CD14-positive monocyte (primary cell): ENCODE results near the gene CAPN3. TPM values are rescaled to one million over a fixed set of nuclear protein-coding genes. Genes with fewer than 3 reads are reported as not detected.

ENCODE experiments used
- DNase-seq, 3 donors: peaks; one replicate each; pipeline ENCODE4 v3.0.0-alpha.2; 2011 to 2022
- H2AFZ ChIP-seq: 2 replicates; pipeline ENCODE4 v1.6.0; 2012; ENCODE audit warnings: mild to moderate bottlenecking, low read depth, low read length, inconsistent platforms; ENCODE audit not compliant: insufficient read depth, poor library complexity, severe bottlenecking
- H3K27ac ChIP-seq, 2 donors: 1 replicate in 1 of 2; 2 replicates in 1 of 2; pipeline ENCODE4 v1.5.1; 2012 to 2013; ENCODE audit warnings: low read length in 2 of 2, control low read depth in 1 of 2, inconsistent platforms in 1 of 2, low read depth in 1 of 2, mild to moderate bottlenecking in 1 of 2
- H3K27me3 ChIP-seq, 2 donors: one replicate each; pipeline versions ENCODE4 v1.6.0 to v1.6.1; 2011 to 2013; ENCODE audit warnings: low read length in 2 of 2; ENCODE audit not compliant: control insufficient read depth in 2 of 2, insufficient read depth in 2 of 2
- H3K36me3 ChIP-seq, 2 donors: replicated peaks in 1 of 2; 1 replicate in 1 of 2; 2 replicates in 1 of 2; pipeline versions ENCODE4 v1.5.1 to v1.6.1; 2012 to 2013; ENCODE audit warnings: low read length in 2 of 2, control low read depth in 1 of 2, inconsistent platforms in 1 of 2, mild to moderate bottlenecking in 1 of 2; ENCODE audit not compliant: insufficient read depth in 2 of 2, control insufficient read depth in 1 of 2
- H3K4me1 ChIP-seq, 2 donors: 1 replicate in 1 of 2; 2 replicates in 1 of 2; pipeline versions ENCODE4 v1.5.1 to v1.6.1; 2012 to 2013; ENCODE audit warnings: low read length in 2 of 2, control low read depth in 1 of 2, inconsistent platforms in 1 of 2, mild to moderate bottlenecking in 1 of 2, moderate library complexity in 1 of 2; ENCODE audit not compliant: insufficient read depth in 2 of 2, control insufficient read depth in 1 of 2
- H3K4me2 ChIP-seq: replicated peaks from 2 replicates; pipeline ENCODE3; 2012; ENCODE audit warnings: low read length, moderate library complexity, mild to moderate bottlenecking; ENCODE audit not compliant: poor library complexity, severe bottlenecking; ENCODE audit errors: extremely low read depth
- H3K4me3 ChIP-seq, 3 experiments: fragments of 200-600 bp in 1 of 3; sonication (generic) in 1 of 3; replicated peaks in 1 of 3; 1 replicate in 2 of 3; 2 replicates in 1 of 3; pipeline ENCODE4 v1.5.1; 2011 to 2013; ENCODE audit warnings: low read length in 3 of 3, mild to moderate bottlenecking in 3 of 3, control low read depth in 2 of 3, low read depth in 2 of 3, inconsistent platforms in 1 of 3, moderate library complexity in 1 of 3
- H3K79me2 ChIP-seq: 2 replicates; pipeline ENCODE4 v1.6.0; 2012; ENCODE audit warnings: mild to moderate bottlenecking, control low read depth, inconsistent platforms, low read length, moderate library complexity; ENCODE audit not compliant: insufficient read depth
- H3K9ac ChIP-seq: 2 replicates; pipeline ENCODE4 v1.6.0; 2017; ENCODE audit warnings: low read length, mild to moderate bottlenecking; ENCODE audit not compliant: insufficient read depth, poor library complexity, severe bottlenecking
- H3K9me3 ChIP-seq, 2 donors: replicated peaks in 1 of 2; 1 replicate in 1 of 2; 2 replicates in 1 of 2; pipeline versions ENCODE4 v1.5.1 to v1.6.1; 2012 to 2013; ENCODE audit warnings: low read length in 2 of 2, control low read depth in 1 of 2; ENCODE audit not compliant: control insufficient read depth in 1 of 2, insufficient read depth in 1 of 2
- H4K20me1 ChIP-seq: 2 replicates; pipeline ENCODE4 v1.6.0; 2012; ENCODE audit warnings: mild to moderate bottlenecking, low read length, control low read depth, moderate library complexity; ENCODE audit not compliant: insufficient read depth
- H3K27ac Mint-ChIP-seq, 7 donors: one replicate each; pipeline ENCODE4 v1.8.0; 2020; ENCODE audit warnings: mild to moderate bottlenecking in 7 of 7, mixed read lengths in 7 of 7, moderate library complexity in 6 of 7, inconsistent platforms in 2 of 7
- H3K27me3 Mint-ChIP-seq, 3 donors: one replicate each; pipeline ENCODE4 v1.8.0; 2021 to 2022; ENCODE audit warnings: low read depth in 3 of 3, mild to moderate bottlenecking in 3 of 3, mixed read lengths in 3 of 3, moderate library complexity in 3 of 3, inconsistent platforms in 1 of 3
- H3K36me3 Mint-ChIP-seq, 2 donors: one replicate each; pipeline ENCODE4 v1.8.0; 2020; ENCODE audit warnings: mixed read lengths in 2 of 2, inconsistent platforms in 1 of 2, mild to moderate bottlenecking in 1 of 2
- H3K4me1 Mint-ChIP-seq: one replicate; pipeline ENCODE4 v1.8.0; 2020; ENCODE audit warnings: mild to moderate bottlenecking, mixed read lengths
- H3K4me3 Mint-ChIP-seq, 2 donors: one replicate each; pipeline ENCODE4 v1.8.0; 2020; ENCODE audit warnings: mild to moderate bottlenecking in 2 of 2, mixed read lengths in 2 of 2, moderate library complexity in 1 of 2
- H3K9me3 Mint-ChIP-seq, 7 donors: one replicate each; pipeline ENCODE4 v1.8.0; 2020 to 2022; ENCODE audit warnings: mixed read lengths in 7 of 7, mild to moderate bottlenecking in 6 of 7, moderate library complexity in 6 of 7, inconsistent platforms in 2 of 7
- WGBS: methylation state at CpG from one replicate; pipeline ENCODE4 v1.1.5; 2013; ENCODE audit warnings: missing lambda C conversion rate; ENCODE audit not compliant: insufficient coverage; 5-methylcytosine and 5-hydroxymethylcytosine counted together
- intact Hi-C, 2 donors: fragments of 100-400 bp; cut with micrococcal nuclease; formaldehyde crosslinking; loops; one replicate each; pipeline versions ENCODE4 v1.15.0 to v1.15.1; 2023
- polyA plus RNA-seq, 3 donors: library from polyadenylated mRNA; depleted of rRNA in 1 of 3; unstranded in 2 of 3; stranded (reverse) in 1 of 3; fragments of 300-500 nt in 2 of 3; fragments of >200 nt in 1 of 3; fragmentation: Illumina TruSeq in 2 of 3; gene quantifications; 1 replicate in 2 of 3; 2 replicates in 1 of 3; pipeline ENCODE4 v1.2.3, GENCODE V29; 2012 to 2021
- TF ChIP-seq, protein P1 (sequence below): fragments of 200-600 bp; IDR thresholded peaks from one replicate; pipeline ENCODE4 v1.8.0; 2022; ENCODE audit warnings: antibody characterized with exemption, mild to moderate bottlenecking

CAPN3 gene
- polyA plus RNA-seq, 3 donors = 2.9 to 76.5 (median 3.6) TPM

- Mint-ChIP-seq H3K4me1 (peaks cover 33% of the 10 kb centered on the region), H3K27me3 (peaks cover 0 to 2% (median 0%) of the 10 kb centered on the region in 3 donors), H3K4me3 (peak overlapping the region; percentile 20 to 46), H3K36me3 (peaks cover 45 to 55% of the 10 kb centered on the region in 2 donors), H3K27ac (peak overlapping the region; percentile 13 to 86 (median 77)), H3K9me3 (no peaks in the 10 kb centered on the region)
- H4K20me1 ChIP-seq = no peaks in the 10 kb centered on the region
- H3K79me2 ChIP-seq = no peaks in the 10 kb centered on the region
- peaks cover 22 to 24% of the 10 kb centered on the region in 2 donors for H3K4me1 ChIP-seq
- peak overlapping the region in 1 of 3 experiments; percentile 38 for H3K4me3 ChIP-seq
- peaks cover 19 to 65% of the 10 kb centered on the region in 2 donors for H3K36me3 ChIP-seq
- TF ChIP-seq, protein P1, sequence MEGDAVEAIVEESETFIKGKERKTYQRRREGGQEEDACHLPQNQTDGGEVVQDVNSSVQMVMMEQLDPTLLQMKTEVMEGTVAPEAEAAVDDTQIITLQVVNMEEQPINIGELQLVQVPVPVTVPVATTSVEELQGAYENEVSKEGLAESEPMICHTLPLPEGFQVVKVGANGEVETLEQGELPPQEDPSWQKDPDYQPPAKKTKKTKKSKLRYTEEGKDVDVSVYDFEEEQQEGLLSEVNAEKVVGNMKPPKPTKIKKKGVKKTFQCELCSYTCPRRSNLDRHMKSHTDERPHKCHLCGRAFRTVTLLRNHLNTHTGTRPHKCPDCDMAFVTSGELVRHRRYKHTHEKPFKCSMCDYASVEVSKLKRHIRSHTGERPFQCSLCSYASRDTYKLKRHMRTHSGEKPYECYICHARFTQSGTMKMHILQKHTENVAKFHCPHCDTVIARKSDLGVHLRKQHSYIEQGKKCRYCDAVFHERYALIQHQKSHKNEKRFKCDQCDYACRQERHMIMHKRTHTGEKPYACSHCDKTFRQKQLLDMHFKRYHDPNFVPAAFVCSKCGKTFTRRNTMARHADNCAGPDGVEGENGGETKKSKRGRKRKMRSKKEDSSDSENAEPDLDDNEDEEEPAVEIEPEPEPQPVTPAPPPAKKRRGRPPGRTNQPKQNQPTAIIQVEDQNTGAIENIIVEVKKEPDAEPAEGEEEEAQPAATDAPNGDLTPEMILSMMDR = no peak
- peak in 1 of 3 donors; percentile 59 for DNase-seq
- H3K27ac ChIP-seq = peak overlapping the region; percentile 49 to 70
- 100% methylated on average over 1 of the region's 7 CpGs for WGBS
- intact Hi-C loops = no loop called here
- H3K4me2 ChIP-seq = peak overlapping the region; percentile 43
- no peak overlapping the region for H3K9ac ChIP-seq
- H3K9me3 ChIP-seq = no peaks in the 10 kb centered on the region
- no peaks in the 10 kb centered on the region for H3K27me3 ChIP-seq
- H2AFZ ChIP-seq = peak overlapping the region; percentile 1
Observed at GRCh38 chr15:42359985-42360384, 684 bp downstream of the CAPN3 start.

DNA sequence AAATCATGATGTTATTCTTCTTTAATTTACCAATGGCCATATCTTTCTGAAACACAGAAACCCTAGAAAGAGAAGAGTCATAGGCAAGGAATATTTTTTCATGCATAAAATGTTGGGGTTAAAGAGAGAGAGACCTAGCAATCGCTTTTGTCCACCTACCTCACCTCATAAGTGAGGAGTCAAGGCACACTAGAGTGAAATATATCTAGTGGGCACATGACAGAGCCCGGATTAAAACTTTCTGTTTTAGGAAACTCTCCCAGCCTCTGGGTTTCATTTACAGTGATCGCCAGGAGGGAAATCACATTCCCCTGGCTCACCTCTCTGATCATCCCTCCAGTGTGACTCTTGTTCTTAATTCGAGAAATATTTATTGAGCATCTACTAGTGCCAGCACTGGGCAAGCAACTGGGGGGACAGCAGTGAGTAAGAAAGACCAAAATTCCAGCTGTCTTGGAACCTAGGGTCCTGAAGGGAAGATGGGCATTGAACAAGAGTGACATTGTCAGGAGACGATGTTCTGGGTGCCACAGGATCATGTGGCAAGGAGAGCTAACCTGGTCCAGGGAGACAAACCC is 1.3 kb downstream of the CAPN3 start:
- Histone ChIP-seq H3K4me2 (no peak overlapping the region), H4K20me1 (no peaks in the 10 kb centered on the region), H3K79me2 (no peaks in the 10 kb centered on the region), H3K36me3 (peaks cover 14 to 58% of the 10 kb centered on the region in 2 donors), H3K27me3 (no peaks in the 10 kb centered on the region), H3K9me3 (no peaks in the 10 kb centered on the region), H3K4me1 (peaks cover 29 to 31% of the 10 kb centered on the region in 2 donors), H2AFZ (no peak overlapping the region), H3K9ac (no peak overlapping the region), H3K27ac (peak overlapping the region in 1 of 2 donors; percentile 31), H3K4me3 (no peak overlapping the region)
- H3K4me3 Mint-ChIP-seq = no peak overlapping the region
- peaks cover 0 to 2% (median 0%) of the 10 kb centered on the region in 3 donors for H3K27me3 Mint-ChIP-seq
- peaks cover 40% of the 10 kb centered on the region for H3K4me1 Mint-ChIP-seq
- intact Hi-C loops = no loop called here
- H3K9me3 Mint-ChIP-seq = no peaks in the 10 kb centered on the region
- peak overlapping the region in 2 of 7 donors; percentile 71 to 84 for H3K27ac Mint-ChIP-seq
- TF ChIP-seq, protein P1 = no peak
- 100% methylated on average over 1 of the region's 5 CpGs for WGBS
- DNase-seq = no peak
- H3K36me3 Mint-ChIP-seq = peaks cover 40 to 48% of the 10 kb centered on the region in 2 donors
